IPS-15b (cell line): Measurements from ENCODE around the gene PEX14.
"Not testable (repeated sequence)": the region's sequence is repeated elsewhere in the genome, so short reads cannot be mapped to it uniquely, and the experiment has no call there.

Experiments
- H3K27me3 ChIP-seq: one replicate; pipeline ENCODE4 v1.6.1; 2013; ENCODE audit warnings: low read length; ENCODE audit not compliant: control insufficient read depth, insufficient read depth
- H3K36me3 ChIP-seq: one replicate; pipeline ENCODE4 v1.6.1; 2013; ENCODE audit warnings: low read length; ENCODE audit not compliant: control insufficient read depth, insufficient read depth
- H3K4me1 ChIP-seq: one replicate; pipeline ENCODE4 v1.6.1; 2013; ENCODE audit warnings: mild to moderate bottlenecking, low read length; ENCODE audit not compliant: control insufficient read depth, insufficient read depth
- H3K4me3 ChIP-seq: one replicate; pipeline ENCODE4 v1.5.1; 2013; ENCODE audit warnings: low read depth, low read length
- H3K9ac ChIP-seq: one replicate; pipeline ENCODE4 v1.6.1; 2013; ENCODE audit warnings: low read depth, mild to moderate bottlenecking, low read length
- H3K9me3 ChIP-seq: one replicate; pipeline ENCODE4 v1.6.1; 2013; ENCODE audit warnings: mild to moderate bottlenecking, low read length; ENCODE audit not compliant: control insufficient read depth, insufficient read depth

PEX14 gene

DNA sequence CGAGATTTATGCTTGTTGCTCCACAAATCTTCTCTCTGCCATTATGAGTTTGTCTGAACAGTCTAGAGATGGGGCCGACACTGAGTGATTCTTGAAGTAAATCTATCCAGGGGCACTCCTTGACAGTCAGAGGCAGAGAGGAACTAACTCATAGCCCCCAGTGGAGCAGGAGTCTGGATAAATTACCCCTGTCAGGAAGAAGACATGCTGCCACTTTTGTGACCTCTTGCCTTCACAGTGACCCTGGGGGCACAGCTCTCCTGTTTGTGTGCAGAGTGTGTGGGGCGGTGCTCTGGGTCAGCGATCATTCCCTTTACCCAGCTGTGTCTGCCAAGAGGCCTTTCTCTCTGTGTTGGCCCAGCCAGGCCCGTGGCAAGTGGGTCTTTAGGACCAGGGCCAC is 29.5 kb downstream of the PEX14 start:
- Histone ChIP-seq H3K9me3 (no peaks in the 10 kb centered on the region), H3K4me1 (peaks cover 7% of the 10 kb centered on the region), H3K4me3 (no peak overlapping the region)

DNA sequence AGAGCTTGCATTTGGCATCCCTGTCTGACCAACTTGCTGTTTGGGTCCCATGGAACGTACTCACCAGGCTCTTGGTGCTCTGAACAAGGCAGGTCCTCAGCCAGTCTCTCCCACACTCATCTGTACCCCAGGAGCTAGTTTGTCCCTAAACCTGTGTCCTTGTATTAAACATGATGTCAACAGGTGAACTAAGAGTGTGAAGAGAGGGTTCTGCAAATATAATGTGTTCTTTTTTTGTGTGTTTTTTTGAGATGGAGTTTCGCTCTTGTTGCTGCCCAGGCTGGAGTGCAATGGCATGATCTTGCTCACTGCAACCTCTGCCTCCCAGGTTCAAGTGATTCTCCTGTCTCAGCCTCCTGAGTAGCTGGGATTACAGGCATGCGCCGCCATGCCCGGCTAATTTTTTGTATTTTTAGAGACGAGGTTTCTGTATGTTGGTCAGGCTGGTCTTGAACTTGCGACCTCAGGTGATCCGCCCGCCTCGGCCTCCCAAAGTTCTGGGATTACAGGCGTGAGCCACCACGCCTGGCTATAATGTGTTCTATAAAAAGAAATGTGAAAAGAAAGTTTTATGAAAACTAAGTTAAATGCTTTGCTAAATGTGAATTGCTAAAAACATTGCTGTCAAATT is 31.4 kb downstream of the PEX14 start:
- H3K4me1 ChIP-seq, H3K36me3 ChIP-seq, H3K9ac ChIP-seq, H3K27me3 ChIP-seq, H3K4me3 ChIP-seq, H3K9me3 ChIP-seq: not testable (repeated sequence)

More for the DNA sequence above, 29.5 kb downstream of the PEX14 start:
- H3K36me3 ChIP-seq: no peaks in the 10 kb centered on the region
- no peak overlapping the region for H3K9ac ChIP-seq
- no peaks in the 10 kb centered on the region for H3K27me3 ChIP-seq

DNA sequence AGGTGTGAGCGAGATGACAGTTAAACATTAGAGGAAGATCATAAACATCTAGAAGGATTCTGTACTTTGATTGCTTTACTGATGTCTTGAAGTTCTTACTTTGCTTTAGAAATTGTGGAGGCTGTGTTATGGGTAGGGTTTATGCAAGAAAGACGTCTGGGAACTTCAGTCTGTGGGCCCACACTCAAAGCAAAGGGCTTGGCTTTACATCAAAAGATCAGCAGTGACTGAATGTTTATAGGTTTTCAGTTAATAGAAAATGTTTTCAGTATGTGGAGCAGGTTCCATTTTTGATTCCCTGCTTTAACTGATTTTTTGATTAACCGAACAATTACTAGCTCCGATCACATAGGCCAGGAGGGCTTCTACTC is 31.9 kb downstream of the PEX14 start:
- Histone ChIP-seq H3K4me1 (peaks cover 7% of the 10 kb centered on the region), H3K27me3 (no peaks in the 10 kb centered on the region)

DNA sequence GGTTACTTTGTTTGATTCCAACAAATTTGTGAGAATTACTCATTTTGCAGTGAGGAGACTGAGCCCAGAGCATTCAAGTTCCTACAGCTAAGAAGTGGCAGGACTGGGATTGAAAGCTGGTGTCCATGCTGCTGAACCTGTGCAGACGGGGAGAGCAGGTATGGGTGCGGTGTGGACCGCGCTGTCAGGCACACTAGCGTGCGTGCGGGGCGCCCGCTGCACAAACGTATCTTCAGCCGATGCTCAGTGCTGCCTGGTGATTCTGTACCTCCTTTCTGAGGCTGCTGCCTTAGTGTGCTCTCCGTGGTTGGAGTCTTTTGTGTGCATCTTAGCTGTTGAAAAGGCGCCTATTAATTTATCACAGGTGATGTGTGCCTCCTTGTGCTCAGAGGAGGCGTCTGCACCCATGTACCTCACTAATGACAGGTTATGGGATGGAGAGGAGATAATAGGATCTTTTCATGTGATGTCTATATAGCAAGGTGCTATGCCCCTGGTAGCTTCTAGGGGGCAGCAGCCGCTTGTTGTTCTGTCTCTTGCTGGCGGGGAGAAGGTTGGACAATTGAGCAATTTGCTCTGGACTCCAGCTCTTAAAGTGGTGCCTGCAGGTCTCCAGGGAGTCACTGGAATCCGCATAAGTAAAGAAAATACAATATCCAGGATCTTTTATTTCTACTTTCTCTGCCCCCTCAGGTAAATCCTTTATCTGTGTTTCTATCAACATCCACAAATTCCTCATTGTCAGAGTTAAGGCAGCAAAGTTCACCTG is 32.5 kb downstream of the PEX14 start:
- Histone ChIP-seq H3K9ac (no peak overlapping the region), H3K27me3 (no peaks in the 10 kb centered on the region), H3K36me3 (no peaks in the 10 kb centered on the region), H3K4me3 (no peak overlapping the region), H3K9me3 (no peaks in the 10 kb centered on the region), H3K4me1 (peaks cover 7% of the 10 kb centered on the region)

More for the DNA sequence above, 31.9 kb downstream of the PEX14 start:
- H3K9ac ChIP-seq: no peak overlapping the region
- H3K36me3 ChIP-seq: no peaks in the 10 kb centered on the region
- no peaks in the 10 kb centered on the region for H3K9me3 ChIP-seq
- H3K4me3 ChIP-seq: no peak overlapping the region

DNA sequence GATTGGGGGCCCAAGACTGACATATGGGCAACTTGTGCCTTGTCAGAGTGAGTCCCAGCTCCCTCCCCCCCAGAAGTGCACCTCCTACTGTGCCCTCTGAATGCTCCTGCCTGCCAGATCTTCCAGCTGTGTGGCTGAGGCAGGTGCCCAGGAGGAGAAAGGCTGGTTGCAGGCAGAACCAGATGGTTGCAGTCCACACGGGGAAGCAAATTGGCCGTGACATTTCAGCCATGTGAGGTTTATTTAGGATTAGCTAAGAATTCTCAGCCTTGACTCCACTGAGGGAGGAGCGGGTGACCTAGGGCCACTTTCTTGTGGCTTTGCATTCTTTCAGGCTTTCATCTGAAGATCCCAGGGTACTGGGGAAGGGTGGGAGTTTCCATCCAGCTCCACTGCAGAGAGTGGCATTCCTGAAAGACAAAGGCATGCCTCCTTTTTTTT is 33.8 kb downstream of the PEX14 start:
- H3K36me3 ChIP-seq: no peaks in the 10 kb centered on the region
- no peak overlapping the region for H3K4me3 ChIP-seq
- H3K9ac ChIP-seq: no peak overlapping the region
- H3K9me3 ChIP-seq: no peaks in the 10 kb centered on the region
- no peaks in the 10 kb centered on the region for H3K27me3 ChIP-seq
- peaks cover 7% of the 10 kb centered on the region for H3K4me1 ChIP-seq

DNA sequence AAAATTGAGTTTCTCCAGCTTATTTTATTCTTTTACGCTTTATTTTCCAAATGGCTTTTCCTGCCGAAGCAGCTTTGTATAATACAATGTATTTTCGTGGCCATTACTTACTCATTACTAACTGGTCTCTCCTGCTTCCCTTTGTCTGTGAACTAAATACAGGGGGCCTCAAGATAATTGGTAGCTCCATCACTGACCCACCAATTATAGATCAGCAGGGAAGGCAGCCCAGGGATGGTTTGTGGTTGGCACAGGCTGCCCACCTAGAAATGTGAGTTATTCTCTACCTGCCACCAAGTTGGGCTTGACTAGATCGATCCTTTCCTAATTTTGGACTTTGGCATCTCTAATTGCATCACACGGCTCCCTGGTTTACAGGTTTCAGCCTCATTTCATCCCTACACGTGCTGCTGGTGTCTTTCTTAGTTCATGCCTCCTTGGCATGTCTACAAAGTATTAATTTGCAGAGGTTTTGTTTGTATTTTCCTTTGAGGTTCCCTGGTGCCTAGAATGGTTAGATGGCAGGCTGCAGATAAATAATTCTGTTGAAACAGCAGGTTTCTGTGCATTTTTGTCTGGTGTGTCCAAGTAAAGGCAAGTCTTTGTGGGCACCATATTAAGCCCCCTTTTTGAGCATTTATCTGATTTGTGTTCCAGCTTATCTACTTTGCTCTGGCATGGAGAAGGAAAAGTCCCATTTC is 35.2 kb downstream of the PEX14 start:
- no peaks in the 10 kb centered on the region for H3K27me3 ChIP-seq
- H3K36me3 ChIP-seq: no peaks in the 10 kb centered on the region
- H3K4me3 ChIP-seq: no peak overlapping the region
- no peaks in the 10 kb centered on the region for H3K9me3 ChIP-seq
- no peak overlapping the region for H3K9ac ChIP-seq
- peaks cover 7% of the 10 kb centered on the region for H3K4me1 ChIP-seq

DNA sequence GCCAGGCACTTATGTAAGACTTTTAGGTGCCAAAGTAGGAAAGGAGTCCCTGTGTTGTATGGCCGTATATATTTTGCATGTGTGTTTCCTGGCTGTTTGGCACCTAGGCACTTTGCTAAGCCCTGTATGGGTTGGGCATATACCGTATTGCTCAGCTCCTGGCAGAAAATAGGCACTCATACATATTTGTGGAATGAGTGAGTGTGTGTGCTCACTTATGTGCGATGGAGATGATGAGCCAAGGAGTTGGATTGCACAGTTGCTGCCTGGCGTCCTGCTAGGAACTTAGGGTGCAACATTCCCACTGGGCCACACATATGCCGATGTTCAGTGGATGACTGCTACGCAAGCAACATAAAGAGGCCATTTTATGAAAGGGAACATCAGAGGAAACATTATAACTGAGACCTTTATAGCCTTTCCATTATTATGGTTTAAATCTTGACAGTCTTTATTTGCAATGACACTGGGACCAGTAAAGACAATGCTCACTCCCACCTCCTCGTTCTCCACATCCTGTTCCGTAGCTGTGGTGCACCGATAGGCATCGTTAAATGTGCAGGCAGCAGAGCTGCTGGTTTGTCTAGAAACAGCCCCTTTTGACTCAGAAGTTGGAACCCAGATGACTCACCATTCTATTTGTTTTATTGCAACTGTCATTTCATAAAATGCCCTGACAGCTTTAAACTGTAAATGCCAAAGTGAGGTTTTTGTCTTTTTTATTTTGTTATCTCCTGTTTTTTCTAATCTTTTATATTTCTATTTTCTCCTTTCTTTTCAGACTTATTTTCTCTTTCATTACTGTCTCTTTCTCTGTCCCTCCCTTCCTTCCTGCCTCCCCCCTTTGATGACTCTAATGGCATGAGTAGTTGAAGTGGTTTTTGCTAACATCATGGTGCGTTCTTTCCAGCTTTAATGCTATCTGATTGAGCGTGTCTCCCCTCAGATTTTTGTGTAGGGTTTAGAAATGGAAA is 36.1 kb downstream of the PEX14 start:
- Histone ChIP-seq H3K4me1 (peaks cover 7% of the 10 kb centered on the region), H3K36me3 (no peaks in the 10 kb centered on the region), H3K9me3 (no peaks in the 10 kb centered on the region), H3K9ac (no peak overlapping the region), H3K27me3 (no peaks in the 10 kb centered on the region), H3K4me3 (no peak overlapping the region)

DNA sequence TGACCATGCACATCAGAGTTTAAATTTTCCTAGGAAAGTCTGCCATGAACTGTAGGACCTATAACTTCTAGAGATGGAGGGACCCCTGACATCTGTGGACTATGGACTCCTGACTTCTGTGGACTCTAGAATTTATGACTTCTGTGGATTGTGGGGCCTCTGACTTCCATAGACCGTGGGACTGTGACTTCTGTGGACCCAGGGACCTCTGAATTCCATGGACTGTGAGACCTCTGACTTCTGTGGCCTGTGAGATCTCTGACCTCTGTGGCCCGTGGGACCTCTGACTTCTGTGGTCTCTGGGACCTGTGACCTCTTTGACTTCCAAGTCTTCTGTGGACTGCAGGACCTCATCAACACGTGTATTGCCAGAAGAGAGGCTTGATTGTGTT is 36.7 kb downstream of the PEX14 start:
- no peak overlapping the region for H3K4me3 ChIP-seq
- H3K4me1 ChIP-seq: peaks cover 7% of the 10 kb centered on the region
- H3K9ac ChIP-seq: no peak overlapping the region

DNA sequence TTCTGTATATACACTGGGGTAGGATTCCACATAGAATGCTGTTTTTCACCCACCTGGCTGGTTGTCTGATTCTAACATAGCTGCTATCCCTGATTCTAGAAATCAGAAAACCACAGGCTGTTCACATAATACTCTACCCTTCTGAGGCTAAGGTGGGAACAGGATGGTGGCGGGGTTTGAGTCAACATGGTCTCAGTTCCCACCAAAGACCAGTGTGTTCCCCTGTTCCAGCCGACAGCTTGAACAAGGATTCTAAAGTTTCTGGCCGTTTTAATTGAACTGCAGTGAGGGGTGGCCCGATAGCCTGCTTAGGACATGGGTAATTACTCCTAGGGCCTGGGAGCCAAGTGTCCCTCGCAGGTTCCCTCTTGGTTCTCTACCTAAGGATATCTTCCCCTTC is 38.4 kb downstream of the PEX14 start:
- Histone ChIP-seq H3K9me3 (no peaks in the 10 kb centered on the region), H3K4me3 (no peak overlapping the region), H3K27me3 (no peaks in the 10 kb centered on the region), H3K36me3 (no peaks in the 10 kb centered on the region), H3K9ac (no peak overlapping the region), H3K4me1 (peaks cover 12% of the 10 kb centered on the region)

More for the DNA sequence above, 36.7 kb downstream of the PEX14 start:
- Histone ChIP-seq H3K36me3 (no peaks in the 10 kb centered on the region), H3K27me3 (no peaks in the 10 kb centered on the region), H3K9me3 (no peaks in the 10 kb centered on the region)

DNA sequence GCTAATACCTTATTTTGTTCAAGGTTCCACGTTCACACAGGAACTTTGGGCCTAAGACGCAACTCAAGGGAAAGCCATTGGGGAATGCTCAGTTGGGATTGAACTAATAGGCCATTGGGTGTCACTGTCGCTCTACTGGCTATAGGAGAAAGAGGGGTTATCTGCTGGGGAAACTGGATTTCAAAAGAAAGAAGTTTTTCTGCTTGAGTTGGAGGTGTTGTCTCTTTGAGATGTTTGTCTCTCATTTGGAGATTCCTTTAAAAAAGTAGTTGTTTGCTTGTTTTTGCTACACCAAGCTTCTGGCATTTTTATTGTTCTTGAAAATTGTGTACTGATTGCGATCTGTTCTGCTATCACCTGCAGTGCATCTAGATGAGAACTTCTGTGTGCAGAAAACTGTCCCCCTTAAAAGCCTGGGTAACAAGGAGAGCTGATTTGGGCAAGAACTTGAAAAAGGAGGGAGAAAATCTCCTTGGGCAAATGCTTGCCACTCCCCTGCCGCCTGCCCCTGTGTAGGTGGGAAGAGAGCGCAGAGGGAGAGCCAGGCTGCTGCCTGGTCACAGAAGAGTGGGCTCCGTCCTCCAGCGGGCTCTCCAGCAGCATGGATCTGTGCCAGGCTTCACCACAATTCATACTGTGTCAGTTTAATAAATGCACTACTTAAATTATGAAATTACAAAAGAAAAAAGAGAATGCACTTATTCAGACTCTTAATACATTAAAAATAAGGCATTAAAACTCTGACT is 39.9 kb downstream of the PEX14 start:
- H3K9me3 ChIP-seq: no peaks in the 10 kb centered on the region
- no peaks in the 10 kb centered on the region for H3K36me3 ChIP-seq
- H3K9ac ChIP-seq: no peak overlapping the region
- H3K4me3 ChIP-seq: no peak overlapping the region
- no peaks in the 10 kb centered on the region for H3K27me3 ChIP-seq
- H3K4me1 ChIP-seq: peaks cover 22% of the 10 kb centered on the region
